T-helper 2 cell (primary cell): ENCODE data around the gene SYPL2.

Source experiments
- DNase-seq, 5 experiments: peaks; one replicate each; pipeline versions ENCODE4 v3.0.0 to v3.0.0-alpha.2; 2012 to 2022

Gene SYPL2

DNA sequence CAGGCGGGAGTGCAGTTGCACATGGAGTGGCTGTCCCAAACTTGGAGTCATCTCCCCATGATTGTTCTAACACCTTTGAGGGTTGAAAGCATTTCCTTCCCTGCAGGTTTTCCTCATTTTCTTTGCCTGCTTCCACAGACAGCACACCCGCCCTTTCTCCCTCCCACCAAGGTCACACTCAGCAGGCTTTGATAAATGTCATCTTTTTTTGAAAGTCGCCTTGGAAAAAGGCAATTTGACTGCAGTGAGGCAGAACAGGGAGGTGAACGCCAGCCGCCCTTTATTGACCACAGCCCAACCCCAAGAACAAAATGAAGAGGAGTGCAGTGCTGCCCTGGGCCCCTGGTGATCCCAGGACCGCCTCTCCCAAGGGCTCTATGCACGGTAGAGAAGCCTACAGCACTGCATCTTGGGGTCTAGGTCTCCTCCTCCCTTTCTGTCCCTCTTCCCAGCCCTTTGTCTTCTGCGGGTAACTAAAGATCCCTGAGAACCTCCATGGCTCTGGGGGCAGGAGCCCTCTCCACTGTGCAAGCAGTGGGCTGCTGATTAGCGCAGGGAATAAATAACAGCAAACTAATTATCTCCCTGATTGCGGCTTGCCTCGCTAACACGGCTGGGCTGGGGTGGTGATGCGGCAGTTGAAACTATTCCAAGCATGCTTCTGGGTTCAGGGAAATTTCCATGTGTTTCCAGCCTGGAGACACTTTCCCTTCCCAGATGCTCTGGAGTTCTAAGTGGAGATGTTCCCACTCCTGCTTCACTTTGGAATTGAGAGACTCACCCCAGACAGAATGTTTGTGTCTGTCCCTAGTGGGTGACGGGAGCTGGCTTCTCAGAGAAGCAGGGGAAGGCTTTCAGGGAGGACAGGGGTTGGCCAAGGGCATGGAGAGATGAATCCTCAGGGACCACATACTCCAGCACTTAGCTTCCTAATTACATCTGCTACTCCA lies 54.9 kb downstream of the SYPL2 start:
- DNase-seq = no peak

DNA sequence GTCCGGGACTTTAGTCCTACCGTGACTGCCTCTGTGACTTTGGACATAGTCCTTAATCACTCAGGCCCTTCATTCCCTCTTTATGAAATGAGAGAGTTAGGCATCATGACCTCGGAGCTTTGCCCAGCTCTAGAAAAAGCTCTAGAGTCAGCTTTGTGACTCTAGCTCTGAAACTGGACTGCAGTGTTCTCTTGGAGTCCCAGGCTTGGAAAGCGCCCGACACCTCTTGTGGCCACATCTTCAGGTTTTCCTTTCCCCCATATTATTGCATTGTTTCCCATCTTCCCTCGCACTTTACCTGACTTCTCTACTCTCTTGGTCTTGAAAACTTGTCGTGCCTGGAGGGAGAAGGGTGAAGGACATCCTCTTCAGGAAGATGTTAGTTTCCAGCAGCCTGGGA lies 55.7 kb downstream of the SYPL2 start:
- no peak for DNase-seq

DNA sequence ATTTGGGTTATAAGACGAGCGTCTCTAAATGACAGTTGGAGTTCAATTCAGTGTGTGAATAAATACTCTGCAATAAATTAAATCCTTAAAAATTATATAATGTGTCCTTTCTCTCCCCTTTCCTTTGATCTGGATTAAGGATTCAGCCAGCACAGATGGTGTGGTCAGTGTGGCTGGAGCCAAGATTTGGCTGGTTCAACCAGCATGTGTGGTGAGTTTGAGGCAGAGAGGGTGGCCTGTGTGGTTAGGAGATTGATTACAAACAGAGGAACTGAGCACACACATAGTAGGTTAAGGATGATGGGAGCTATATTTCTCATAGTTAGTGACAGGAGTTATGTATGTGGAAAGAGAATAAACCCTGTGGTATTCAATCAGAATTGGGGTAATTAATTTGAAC lies 57.4 kb downstream of the SYPL2 start:
- no peak for DNase-seq

DNA sequence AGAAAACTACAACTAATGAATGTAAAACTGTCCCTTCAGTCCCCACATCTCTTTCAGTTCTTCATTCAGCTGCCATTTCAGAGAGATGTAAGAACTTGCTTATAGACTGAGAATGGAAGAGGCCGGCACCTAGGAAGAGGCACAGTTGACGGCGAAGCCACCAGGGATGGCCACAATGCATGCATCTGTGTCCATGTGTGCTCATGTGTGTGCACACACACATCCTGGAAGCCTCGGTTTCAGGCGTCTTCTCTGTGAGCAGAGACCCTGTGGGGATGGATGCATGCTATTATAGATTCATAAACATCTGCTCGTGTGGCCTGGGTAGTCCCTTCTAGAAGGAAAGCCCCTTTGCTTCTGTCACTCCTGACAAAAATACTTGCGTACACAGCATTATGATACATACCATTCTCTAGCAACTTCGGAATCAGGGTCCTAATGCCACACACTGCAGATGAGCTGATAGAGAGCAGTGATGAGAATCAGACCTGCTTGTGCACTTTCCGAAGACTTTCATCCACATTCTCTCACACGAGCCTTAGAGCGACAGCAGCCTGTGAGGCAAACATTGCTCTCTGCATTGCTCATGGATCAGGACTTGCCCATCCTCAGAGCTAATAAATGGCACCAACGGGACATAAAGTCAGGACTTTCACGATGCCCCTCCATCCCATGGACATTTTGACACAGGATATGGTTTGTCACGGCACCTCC lies 60.9 kb downstream of the SYPL2 start:
- no peak for DNase-seq

DNA sequence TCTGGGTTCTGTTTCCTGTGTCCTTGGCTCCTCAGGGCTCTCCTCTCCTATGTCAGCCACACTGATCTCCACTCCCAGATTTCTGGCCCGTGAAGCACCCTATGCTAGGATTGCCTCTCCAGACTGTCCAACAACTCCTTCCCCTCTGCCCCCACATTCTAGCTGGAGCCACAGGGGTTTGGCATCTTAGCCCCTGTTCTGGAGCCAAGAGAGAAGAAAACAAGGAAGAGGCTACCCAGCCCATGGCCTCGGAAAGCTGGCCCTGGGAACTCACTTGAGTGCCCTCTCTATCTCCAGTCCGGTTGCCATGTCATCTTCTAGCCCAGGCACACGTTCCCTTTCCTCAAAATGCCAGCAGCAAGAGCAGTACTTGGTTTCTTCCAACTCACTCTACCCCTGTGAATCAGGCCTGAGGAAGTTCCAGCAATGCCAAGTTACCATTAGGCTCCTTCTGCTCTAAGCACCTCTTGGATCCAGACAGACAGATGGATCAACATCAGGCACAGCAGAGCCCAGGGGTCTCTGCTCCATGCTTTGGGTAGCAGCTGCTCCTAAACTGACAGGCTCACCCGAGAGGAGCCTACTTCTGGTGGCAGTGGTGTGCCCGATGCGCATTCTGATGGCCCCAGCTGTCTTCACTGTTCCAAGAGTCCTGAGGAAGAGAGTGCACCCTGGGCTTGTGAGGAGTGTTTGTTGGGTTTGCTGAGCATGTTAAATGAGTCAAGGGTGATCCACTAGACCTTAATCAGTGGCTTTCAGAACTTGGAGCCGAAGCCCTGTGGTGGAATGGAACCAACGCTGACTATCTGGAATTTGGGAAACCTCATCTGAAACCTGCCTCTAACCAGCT lies 61.7 kb downstream of the SYPL2 start:
- DNase-seq = no peak

DNA sequence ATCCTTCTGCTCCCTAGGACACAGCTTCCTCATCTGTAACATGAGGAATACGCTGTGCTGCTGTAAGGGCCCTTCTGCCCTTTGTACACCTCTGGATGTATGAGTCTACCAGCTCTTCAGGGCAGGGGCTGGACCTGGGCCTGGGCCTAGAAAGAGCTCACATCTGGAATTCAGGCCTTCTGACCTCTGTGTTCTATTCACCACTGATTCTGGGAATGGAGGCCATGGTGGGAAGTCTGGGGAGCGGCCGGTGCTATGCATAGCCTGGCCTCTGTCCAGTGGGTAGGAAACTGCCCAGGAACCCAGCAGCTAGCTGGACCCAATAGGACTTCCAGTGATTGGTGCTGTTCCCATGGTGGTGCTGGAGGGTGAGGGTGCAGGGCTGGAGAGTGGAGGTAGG lies 62.4 kb downstream of the SYPL2 start:
- DNase-seq = no peak

DNA sequence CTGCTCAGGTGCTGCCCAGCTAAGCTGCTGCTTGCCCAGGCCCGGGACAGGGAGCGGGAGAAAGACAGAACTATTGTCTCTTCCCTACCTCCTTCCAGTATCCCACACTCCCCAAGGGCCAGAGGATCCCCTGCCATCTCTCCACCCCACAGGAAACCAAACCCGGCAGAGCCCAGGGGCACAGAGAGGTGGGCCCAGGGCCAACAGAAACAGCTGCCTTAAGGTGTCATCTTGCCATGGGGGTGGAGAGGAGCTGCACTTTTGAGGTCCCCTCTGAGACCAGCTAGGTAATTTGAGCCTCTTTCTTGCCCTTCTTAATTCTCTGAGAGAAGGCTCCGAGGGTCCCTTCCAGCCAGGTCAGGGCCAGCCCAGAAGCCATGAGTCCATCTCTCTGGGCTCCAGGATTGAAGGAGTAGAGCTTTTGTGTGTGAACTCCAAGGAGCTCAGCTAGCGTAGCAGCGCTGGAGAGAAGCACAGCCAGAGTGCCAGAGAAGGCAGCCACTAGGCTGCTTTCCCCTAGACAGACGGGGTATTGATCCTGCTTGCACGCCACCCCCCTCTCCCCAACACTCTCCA lies 63.6 kb downstream of the SYPL2 start:
- no peak for DNase-seq

DNA sequence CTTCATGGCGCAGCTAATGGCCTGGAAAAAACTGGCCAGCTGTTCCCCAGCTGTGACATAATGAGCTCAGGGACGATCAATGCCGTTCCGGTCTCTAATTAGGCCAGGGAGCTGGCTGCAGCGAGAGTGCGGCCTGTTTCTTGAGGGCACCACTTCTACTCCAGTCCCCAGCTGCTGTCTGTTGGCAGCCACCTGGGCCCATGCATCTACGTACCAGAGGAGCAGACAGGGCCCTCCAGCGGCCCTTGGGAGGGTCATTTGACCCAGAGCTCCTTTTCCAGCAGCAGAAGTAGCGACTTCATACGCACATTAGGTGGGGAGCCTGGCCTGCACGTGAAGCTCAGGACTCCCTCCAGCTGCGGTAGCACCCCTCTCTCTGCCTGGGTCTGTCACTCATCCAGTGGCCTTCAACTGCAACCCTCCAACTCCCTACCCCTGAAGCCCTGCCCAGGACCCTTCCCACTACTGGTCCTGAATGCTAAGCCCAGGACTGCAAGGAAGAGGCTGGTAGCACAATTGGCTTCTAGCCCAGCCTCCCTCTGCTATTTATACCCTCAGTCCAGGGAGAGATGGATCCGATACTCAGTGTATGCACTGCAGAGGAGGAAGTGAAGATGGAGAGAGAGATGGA lies 64.2 kb downstream of the SYPL2 start:
- no peak for DNase-seq

DNA sequence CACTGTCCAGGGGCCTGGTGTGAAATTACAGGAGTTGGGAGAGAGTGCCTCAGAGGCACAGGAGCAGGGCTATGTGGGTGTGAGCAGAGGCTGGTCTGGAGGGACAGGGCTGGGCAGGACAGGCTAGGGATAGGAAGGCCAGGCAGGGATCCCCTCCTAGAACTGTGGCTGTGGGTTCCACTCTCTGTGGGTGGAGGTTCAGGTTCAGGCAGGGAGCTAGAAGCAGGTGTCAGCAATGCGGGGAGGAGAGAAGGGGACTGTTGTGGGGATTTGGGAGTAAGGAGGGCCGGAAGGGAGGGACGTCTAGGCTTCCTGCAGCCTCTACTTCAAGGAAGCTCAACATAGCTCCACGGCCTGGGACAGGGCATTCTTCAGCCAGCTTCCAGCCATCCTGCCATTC lies 65.0 kb downstream of the SYPL2 start:
- DNase-seq = no peak
